Neural progenitor cell (in vitro differentiated cells): ENCODE data around the gene HAND2. TPM values are rescaled to one million over a fixed set of nuclear protein-coding genes. Genes with fewer than 3 reads are reported as not detected.

Experiments
- DNase-seq: peaks from one replicate; pipeline ENCODE4 v3.0.0-alpha.2; 2016; ENCODE audit warnings: low spot score
- H2AFZ ChIP-seq: fragments of 200-600 bp; sonication (generic); replicated peaks from 2 replicates; pipeline ENCODE4 v1.6.1; 2016; ENCODE audit warnings: antibody characterized with exemption
- H3F3A ChIP-seq: fragments of 200-600 bp; sonication (generic); 2 replicates; pipeline ENCODE4 v1.6.1; 2016; ENCODE audit warnings: antibody characterized with exemption, low read depth
- H3K27ac ChIP-seq: fragments of 200-600 bp; sonication (generic); 2 replicates; pipeline ENCODE4 v1.5.1; 2016; ENCODE audit warnings: mild to moderate bottlenecking
- H3K27me3 ChIP-seq: fragments of 200-600 bp; sonication (generic); 2 replicates; pipeline ENCODE4 v1.6.1; 2016; ENCODE audit warnings: mild to moderate bottlenecking, moderate library complexity
- H3K36me3 ChIP-seq: fragments of 200-600 bp; sonication (generic); 2 replicates; pipeline ENCODE4 v1.5.1; 2016
- H3K4me1 ChIP-seq: fragments of 200-600 bp; sonication (generic); 2 replicates; pipeline ENCODE4 v1.6.1; 2016; ENCODE audit warnings: mixed run types
- H3K4me2 ChIP-seq: fragments of 200-600 bp; sonication (generic); 2 replicates; pipeline ENCODE4 v1.6.1; 2016
- H3K4me3 ChIP-seq: fragments of 200-600 bp; sonication (generic); 2 replicates; pipeline ENCODE4 v1.5.1; 2016
- H3K79me2 ChIP-seq: fragments of 200-600 bp; sonication (generic); 2 replicates; pipeline ENCODE4 v1.6.1; 2016; ENCODE audit warnings: low read depth
- H3K9ac ChIP-seq: fragments of 200-600 bp; sonication (generic); 2 replicates; pipeline ENCODE4 v1.6.1; 2016
- H3K9me3 ChIP-seq: fragments of 200-600 bp; sonication (generic); 2 replicates; pipeline ENCODE4 v1.5.1; 2016; ENCODE audit warnings: low read depth
- H4K20me1 ChIP-seq: fragments of 200-600 bp; sonication (generic); 2 replicates; pipeline ENCODE4 v1.6.1; 2016; ENCODE audit warnings: low read depth
- H3K27ac Mint-ChIP-seq: 3 replicates; pipeline ENCODE4 v1.8.0; 2021; ENCODE audit warnings: mixed read lengths
- H3K27me3 Mint-ChIP-seq: 2 replicates; pipeline ENCODE4 v1.8.0; 2022; ENCODE audit warnings: low read depth, mild to moderate bottlenecking, inconsistent platforms, moderate library complexity, mixed read lengths; ENCODE audit not compliant: insufficient read depth
- H3K36me3 Mint-ChIP-seq: 3 replicates; pipeline ENCODE4 v1.8.0; 2021; ENCODE audit warnings: mixed read lengths
- H3K4me1 Mint-ChIP-seq: 3 replicates; pipeline ENCODE4 v1.8.0; 2021; ENCODE audit warnings: mixed read lengths
- H3K4me3 Mint-ChIP-seq: 3 replicates; pipeline ENCODE4 v1.8.0; 2021; ENCODE audit warnings: mild to moderate bottlenecking, moderate library complexity, mixed read lengths
- H3K9me3 Mint-ChIP-seq: 3 replicates; pipeline ENCODE4 v1.8.0; 2020; ENCODE audit warnings: mixed read lengths
- CTCF ChIP-seq: fragments of 200-600 bp; sonication (generic); IDR thresholded peaks from 2 replicates; pipeline ENCODE4 v1.5.1; 2017; ENCODE audit warnings: antibody characterized with exemption, mild to moderate bottlenecking
- EZH2 ChIP-seq: fragments of 200-600 bp; sonication (generic); IDR thresholded peaks from 2 replicates; pipeline ENCODE4 v1.6.1; 2017; ENCODE audit warnings: antibody characterized with exemption, mild to moderate bottlenecking, moderate library complexity
- EZH2phosphoT487 ChIP-seq: fragments of 200-600 bp; sonication (generic); IDR thresholded peaks from 2 replicates; pipeline ENCODE4 v1.6.1; 2017; ENCODE audit warnings: antibody characterized with exemption
- total RNA-seq: library from RNA; depleted of rRNA; stranded (reverse); fragments of >200 nt; gene quantifications from 2 replicates; pipeline ENCODE4 v1.2.3, GENCODE V29; 2015; ENCODE audit warnings: low replicate concordance

Gene HAND2
- total RNA-seq, 1 donor from 2014 or later = not detected

DNA sequence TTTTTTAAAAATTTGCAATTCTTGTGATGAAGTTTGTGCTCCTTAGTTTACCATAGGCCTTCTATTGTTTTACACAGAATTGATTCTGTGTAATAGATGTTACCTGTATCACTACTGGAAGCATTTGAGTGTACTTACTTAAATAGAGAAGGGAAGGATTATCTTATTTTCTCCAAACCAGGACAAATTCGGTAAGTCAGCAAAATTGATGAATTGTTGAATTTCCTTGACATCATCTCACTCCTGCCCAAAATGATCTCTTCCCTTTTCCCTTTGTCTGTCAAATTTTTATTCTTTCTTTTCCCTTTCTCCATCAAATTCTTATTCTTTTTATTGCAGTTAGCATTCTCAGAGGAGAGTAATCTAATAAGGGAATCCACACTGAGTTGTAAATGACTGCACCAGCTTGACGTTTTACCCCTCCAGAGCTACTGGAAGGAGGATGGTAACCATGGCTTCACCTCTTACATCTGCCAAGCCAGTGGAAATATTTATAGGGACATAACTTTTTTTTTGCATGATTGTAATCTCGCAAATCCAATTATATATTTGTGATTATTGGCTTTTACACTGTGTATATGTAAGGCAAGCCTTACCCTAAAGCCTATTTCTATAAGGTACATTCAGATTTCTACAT, 42.6 kb upstream of the HAND2 start:
- Histone ChIP-seq H4K20me1 (no peaks in the 10 kb centered on the region), H3K4me1 (peaks cover 12% of the 10 kb centered on the region), H3F3A (no peaks in the 10 kb centered on the region), H3K27me3 (no peaks in the 10 kb centered on the region), H3K79me2 (no peaks in the 10 kb centered on the region), H3K4me3 (no peak overlapping the region), H3K9me3 (no peaks in the 10 kb centered on the region), H3K9ac (no peak overlapping the region), H3K36me3 (no peaks in the 10 kb centered on the region), H3K27ac (no peak overlapping the region), H3K4me2 (no peak overlapping the region), H2AFZ (no peak overlapping the region)
- peaks cover 6% of the 10 kb centered on the region for H3K27me3 Mint-ChIP-seq
- H3K4me3 Mint-ChIP-seq = no peak overlapping the region
- no peaks in the 10 kb centered on the region for H3K4me1 Mint-ChIP-seq
- H3K9me3 Mint-ChIP-seq = no peaks in the 10 kb centered on the region
- H3K27ac Mint-ChIP-seq = no peak overlapping the region
- H3K36me3 Mint-ChIP-seq = no peaks in the 10 kb centered on the region
- TF ChIP-seq EZH2 (no peak), CTCF (no peak)
- no peak for DNase-seq

- Histone ChIP-seq H3K36me3 (no peaks in the 10 kb centered on the region), H3K27ac (no peak overlapping the region), H3K4me2 (no peak overlapping the region), H4K20me1 (no peaks in the 10 kb centered on the region), H3K79me2 (no peaks in the 10 kb centered on the region), H3K27me3 (no peaks in the 10 kb centered on the region), H2AFZ (no peak overlapping the region), H3K9me3 (no peaks in the 10 kb centered on the region), H3K9ac (no peak overlapping the region), H3F3A (no peaks in the 10 kb centered on the region), H3K4me3 (no peak overlapping the region), H3K4me1 (peaks cover 12% of the 10 kb centered on the region)
- Mint-ChIP-seq H3K4me3 (no peak overlapping the region), H3K4me1 (no peaks in the 10 kb centered on the region), H3K9me3 (no peaks in the 10 kb centered on the region), H3K27ac (no peak overlapping the region), H3K36me3 (no peaks in the 10 kb centered on the region), H3K27me3 (peaks cover 6% of the 10 kb centered on the region)
- DNase-seq = no peak
- no peak for TF ChIP-seq EZH2phosphoT487
- no peak for TF ChIP-seq CTCF
These were observed 41.6 kb upstream of the HAND2 start for GRCh38 chr4:173571620-173572019.

- Histone ChIP-seq H3K4me1 (peaks cover 10% of the 10 kb centered on the region), H3K79me2 (no peaks in the 10 kb centered on the region), H3K4me2 (no peak overlapping the region), H3K27ac (no peak overlapping the region), H4K20me1 (no peaks in the 10 kb centered on the region), H3K36me3 (no peaks in the 10 kb centered on the region), H3F3A (no peaks in the 10 kb centered on the region), H3K4me3 (no peak overlapping the region), H3K9me3 (no peaks in the 10 kb centered on the region), H2AFZ (no peak overlapping the region), H3K9ac (no peak overlapping the region), H3K27me3 (no peaks in the 10 kb centered on the region)
- TF ChIP-seq CTCF (no peak), EZH2 (no peak), EZH2phosphoT487 (no peak)
- H3K9me3 Mint-ChIP-seq = no peaks in the 10 kb centered on the region
- H3K4me1 Mint-ChIP-seq = no peaks in the 10 kb centered on the region
- H3K4me3 Mint-ChIP-seq = no peak overlapping the region
- peaks cover 6% of the 10 kb centered on the region for H3K27me3 Mint-ChIP-seq
- no peaks in the 10 kb centered on the region for H3K36me3 Mint-ChIP-seq
- no peak for DNase-seq
- H3K27ac Mint-ChIP-seq = no peak overlapping the region
These were observed 35.3 kb upstream of the HAND2 start for GRCh38 chr4:173565281-173565680.
